ENCODE measurements around the gene PYGB. TPM values are rescaled to one million over a fixed set of nuclear protein-coding genes. Genes with fewer than 3 reads are reported as not detected.

The PYGB gene
- total RNA-seq, 1 donor from 2014 or later: 81.9 TPM

DNA sequence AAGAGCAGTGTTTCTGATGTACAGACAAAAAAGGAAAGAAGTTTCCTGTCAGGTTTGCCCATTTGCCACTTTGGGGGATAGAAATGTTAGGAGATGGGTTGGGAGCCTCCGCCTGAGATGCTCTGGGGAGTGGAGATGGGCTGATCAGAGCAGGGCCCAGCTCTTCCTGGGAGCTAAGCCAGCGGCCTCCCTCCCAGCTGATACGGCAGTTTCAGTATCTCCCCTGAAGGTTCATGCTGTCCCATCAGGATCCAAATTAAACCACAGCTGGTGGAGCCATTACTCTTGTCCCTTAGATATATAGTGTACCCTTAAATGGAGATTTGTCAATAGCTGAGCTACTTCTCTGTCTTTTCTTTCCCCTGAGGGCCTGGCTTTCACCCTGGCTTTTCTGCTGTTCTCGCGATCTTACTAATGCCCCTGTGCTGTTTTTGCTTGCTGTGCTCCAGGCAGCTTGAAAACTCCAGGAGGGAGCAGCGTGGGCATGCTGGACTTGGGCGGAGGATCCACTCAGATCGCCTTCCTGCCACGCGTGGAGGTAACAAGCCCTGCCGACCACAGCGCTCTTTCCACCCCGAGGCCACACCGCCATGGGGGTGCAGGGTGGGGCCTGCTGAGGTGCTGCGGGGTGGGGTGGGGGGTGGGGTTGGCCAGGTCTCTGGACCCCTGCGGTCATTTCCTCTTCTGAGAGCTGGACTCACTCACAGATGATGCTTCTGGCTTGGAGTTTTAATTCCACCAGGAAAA lies 31.5 kb upstream of the PYGB start:
- DNase-seq: no peak

DNA sequence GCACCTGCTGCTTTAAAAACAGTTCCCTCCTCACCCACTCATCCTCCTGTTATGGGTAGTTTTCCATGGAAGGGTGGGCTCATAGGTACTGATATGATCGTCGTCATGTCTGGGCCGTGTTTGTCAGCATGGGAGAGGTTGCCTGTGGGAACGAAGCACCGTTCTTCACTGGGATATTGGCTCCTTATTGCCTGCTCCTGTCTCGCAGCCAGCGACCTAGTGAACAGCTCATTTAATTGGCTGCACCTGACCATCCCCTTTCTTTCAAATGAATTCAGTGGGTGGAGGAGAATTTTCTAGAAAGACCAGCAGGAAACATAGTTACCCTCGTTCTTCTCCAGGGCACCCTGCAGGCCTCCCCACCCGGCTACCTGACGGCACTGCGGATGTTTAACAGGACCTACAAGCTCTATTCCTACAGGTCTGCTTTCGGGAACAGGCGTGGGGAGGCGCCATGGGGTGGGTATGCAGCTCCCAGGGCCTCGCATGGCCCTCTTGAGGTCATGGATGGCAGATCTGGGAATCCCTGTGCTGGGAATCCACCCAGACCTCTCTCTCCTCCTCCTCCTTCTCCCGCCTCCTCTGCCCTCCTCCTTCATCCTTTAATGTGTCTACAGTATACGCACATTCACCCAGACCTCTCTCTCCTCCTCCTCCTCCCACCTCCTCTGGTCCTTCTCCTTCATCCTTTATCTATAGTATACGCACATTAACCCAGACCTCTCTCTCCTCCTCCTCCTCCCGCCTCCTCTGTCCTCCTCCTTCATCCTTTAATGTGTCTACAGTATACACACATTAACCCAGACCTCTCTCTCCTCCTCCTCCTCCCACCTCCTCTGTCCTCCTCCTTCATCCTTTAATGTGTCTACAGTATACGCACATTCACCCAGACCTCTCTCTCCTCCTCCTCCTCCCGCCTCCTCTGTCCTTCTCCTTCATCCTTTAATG lies 30.4 kb upstream of the PYGB start:
- no peak for DNase-seq

DNA sequence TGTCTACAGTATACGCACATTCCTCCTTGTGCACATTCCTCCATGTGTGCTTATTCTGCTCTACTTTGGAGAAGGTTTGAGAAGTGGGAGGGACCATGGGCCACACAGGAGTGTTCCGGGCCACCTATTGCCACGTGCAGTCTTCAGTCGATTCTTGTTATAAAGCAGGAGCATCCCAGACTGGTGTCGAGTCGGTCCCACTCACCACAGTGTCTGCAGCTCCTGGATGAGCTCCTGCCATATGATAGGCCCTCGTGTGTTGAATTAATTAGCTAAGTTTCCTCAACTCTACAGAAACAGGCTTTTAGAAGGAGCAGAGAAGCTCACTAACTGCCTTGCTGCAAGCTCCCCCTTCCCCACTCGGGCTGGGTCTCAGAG lies 29.8 kb upstream of the PYGB start:
- DNase-seq: no peak

DNA sequence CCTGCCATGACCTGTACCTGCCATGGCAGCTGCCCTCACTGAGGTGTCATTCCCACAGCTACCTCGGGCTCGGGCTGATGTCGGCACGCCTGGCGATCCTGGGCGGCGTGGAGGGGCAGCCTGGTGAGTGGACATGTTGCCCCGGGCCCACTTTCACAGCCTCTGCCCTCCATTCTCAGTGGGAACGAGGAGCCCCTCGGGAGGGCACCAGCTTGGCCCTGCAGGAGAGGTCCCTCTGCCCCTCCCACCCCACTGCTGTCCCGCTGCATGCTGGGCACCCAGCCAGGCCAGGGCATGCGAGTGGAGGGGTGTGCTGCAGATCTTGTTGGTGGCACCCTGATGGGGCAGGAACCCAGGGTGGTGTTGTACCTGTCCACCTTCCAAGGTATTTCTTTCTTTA lies 29.4 kb upstream of the PYGB start:
- no peak for DNase-seq

DNA sequence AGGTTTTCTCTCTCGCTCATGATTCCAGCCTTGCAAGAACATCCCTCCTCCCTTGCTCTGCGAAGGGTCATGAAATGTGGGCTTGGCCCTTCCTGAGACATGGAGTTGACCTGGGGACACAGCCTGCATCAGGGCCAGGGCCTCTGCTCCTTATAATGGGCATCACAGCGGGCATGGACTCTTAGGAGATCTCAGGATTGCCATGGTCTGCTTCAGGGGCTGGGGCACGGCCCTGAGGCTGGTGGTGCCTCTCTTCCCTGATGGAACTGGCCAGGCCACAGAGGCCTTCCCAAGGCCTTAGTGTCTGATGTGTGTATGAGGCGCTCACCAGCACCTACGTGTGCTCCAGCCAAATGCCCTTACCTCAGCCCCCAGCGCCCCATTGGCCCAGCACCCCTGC lies 28.5 kb upstream of the PYGB start:
- no peak for DNase-seq

DNA sequence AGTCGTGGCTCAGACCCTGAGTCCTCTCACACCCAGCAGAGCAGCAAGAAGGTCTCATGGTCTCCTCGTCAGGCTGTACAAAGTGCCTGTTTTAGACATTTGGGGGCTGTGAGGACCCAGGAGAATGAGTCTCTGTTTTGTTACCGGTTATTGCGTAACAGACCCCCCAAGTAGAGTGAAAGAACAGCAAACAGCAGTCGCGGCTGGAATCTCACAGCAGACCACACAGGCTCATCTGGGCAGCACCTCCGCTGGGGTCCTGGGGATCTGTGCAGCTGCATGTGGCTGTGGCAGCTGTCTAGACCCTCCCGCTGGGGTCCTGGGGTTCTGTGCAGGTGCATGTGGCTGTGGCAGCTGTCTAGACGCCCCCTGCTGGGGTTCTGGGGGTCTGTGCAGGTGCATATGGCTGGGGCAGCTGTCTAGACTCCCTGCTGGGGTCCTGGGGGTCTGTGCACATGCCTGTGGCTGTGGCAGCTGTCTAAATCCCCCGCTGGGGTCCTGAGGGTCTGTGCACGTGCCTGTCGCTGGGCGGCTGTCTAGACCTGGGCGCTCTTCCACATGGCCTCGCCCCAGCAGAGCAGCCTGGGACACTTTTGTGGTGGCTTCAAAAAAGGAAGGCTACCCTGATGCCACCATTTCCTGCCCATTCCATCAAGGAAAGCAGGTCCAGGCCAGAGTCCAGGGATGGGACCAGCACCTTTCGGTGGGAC lies 27.7 kb upstream of the PYGB start:
- peak; percentile 39 for DNase-seq

DNA sequence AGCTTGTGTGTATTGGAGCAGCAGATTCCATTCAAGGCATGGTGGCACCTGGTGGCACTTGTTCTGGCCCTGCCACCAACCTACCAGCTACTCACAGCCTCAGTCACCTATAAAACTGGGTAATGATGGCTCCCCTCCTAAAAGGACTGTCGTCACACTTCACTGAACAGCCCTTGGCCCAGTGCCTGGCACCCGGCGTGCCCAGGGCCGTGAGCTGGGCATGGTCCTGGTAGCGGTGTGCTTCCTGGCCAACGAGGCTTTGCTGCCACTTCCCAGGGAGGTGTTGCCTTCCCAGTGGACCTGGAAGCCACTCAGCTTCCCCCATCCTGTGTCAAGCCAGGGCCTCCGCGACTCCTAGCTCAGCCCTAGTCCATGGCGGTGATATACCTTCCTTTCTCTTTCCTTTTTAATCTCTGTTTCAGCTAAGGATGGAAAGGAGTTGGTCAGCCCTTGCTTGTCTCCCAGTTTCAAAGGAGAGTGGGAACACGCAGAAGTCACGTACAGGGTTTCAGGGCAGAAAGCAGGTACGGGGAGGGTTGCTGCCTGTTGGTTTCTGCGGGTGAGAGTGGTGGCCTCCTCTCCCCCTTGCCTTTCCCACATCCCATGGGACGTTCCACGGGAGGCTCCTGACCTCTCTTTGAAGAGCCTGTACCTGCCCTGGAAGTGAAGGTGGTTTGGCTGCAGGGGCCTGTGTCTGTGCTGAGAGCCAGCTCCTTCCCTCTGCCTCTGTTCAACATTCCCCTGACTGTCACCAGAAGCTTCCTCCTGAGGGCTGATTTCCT lies 26.9 kb upstream of the PYGB start:
- DNase-seq: no peak

DNA sequence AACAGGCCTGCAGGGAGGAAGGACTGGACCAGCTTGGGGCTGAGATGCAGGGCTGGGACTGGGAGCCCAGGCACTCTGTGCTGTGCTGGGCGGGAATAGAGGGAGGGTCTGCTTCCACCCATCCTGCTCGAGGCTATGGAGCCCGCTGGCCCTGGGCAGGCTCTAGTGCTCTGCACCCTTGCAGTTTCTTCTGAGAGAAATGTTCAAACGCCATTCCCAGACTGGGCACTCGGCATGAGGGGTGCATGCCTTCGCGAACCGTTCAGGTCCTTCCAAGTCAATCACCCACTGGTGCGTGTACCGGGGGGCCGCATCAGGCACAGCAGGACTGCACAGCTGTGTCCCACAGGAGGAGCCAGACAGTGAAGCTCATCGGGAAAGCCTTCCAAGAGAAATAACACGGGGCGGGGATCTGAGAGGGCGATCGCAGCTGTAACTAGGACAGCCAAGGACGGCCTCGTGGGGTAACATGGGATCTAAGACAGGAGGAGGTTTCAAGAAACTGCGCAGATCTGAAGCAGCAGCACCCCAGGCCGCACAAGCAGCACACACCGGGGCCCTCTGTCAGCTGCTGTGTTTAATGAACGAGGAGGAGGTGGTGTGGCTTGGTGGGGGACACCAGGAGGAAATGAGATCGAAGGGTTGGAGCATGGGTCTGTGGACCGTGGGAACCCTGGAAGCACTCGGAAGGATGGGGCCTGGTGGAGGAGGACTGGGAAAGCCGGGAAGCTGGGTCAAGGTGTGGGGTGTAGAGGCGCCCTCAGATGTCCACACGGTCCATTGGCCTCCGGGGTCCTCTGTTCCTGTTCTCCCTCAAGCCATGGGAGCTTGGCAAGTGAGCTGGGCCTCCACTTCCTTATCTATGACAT lies 26.1 kb upstream of the PYGB start:
- no peak for DNase-seq

DNA sequence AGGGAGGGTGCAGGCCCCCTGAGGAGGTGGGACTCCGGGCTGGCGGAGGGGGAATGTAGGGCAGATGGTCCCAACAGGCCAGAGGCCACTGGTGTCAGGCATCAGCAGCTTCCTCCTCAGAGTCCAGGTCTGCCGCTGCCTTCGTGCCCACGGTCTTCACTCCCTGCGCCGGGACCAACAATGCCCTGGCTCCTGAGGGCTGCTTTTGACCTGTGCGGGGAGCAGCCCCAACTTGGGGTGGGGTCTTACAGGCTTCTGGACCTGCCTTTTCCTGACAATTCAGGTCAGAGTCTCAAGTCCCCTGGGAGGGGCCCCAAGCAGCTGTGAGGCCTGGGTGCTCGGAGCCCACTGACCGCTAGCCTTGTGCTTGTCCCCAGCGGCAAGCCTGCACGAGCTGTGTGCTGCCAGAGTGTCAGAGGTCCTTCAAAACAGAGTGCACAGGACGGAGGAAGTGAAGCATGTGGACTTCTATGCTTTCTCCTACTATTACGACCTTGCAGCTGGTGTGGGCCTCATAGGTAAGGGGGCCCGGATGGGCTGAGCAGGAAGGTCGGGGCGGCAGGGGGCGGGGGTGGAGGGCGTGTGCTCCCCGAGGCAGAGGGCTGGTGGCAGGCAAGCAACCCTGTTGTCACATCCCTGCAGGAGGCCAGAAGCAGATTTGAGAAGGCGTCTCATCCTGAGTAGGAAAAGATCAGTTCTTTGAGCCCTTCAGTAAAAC lies 25.3 kb upstream of the PYGB start:
- no peak for DNase-seq

DNA sequence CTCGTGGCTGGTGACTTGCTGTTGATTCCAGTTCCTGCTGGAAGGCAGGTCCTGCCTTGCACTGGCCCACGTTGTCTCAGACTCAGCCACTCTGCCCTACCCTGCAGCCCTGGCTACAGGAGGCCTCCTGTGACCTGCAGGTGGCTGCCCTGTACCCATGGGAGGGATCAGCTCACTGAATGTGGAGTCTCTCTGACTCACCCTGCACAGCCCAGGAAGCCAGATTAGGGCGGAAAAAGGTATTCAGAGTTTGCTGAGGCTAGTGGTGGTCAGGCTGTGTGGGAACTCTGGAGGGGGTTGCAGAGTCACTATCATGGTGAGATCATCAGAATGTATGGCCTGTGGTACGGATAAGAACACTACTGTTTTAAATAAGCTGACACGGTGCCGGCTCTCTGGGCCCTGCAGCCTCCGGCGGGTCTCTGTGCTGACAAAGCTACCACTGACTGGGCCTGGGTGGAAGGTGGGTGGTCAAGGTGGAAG lies 24.7 kb upstream of the PYGB start:
- peak; percentile 81 for DNase-seq

DNA sequence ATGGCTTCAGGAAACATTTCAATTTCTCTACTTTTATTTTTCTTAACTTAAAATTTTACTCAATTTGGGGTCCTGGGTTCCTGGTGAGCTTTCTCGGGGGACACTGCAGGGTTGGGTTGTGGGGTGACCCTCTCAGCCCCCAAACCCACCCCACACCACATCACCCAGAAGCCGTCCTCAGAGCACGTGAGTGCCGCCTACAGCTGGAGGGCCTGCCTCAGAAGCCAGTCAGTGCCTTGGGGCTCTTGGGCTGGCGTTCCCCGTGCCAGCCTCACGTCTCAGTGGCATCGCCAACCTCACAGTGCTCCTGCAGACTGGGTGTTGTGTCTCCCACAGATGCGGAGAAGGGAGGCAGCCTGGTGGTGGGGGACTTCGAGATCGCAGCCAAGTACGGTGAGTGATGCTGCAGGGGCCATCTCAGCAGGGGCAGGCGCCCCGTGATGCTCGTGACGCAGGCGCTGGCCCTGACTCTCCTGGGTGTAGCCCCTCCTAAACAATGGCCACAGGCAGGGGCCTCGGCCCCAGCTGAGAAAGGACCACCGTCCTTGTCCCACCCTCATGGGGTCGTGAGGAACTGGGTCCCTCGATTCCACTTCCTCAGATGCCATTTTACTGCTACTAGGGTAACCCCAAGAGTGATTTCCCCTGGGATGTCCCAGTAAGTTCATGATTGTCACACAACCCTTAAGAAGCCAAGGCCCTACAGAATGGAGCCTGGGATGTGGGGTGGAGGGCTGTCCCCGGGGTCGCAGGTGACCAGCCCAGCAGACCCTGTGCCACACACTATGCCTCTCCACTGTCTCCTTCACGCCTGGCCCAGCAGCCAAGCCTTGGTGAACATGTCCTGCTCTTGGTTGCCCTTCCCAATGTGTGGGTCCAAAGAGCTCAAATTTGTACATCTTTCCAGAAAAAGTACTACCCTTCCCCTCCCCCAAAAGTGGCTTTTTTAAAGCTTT lies 23.8 kb upstream of the PYGB start:
- no peak for DNase-seq

DNA sequence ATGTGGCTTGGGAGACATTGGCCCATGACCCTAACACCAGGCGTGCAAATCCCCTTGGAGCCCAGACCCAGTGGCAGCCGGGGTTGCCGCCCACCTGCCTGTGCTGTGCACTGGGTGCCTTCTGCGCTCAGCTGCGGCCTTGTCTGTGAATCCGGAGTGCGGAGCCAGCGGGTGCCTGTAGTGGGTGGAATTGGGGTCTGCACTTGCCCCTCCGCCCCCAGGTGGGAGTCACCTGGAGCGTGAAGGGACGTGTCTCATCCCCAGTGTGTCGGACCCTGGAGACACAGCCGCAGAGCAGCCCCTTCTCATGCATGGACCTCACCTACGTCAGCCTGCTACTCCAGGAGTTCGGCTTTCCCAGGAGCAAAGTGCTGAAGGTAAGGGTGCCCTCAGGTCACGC lies 22.9 kb upstream of the PYGB start:
- DNase-seq: no peak

DNA sequence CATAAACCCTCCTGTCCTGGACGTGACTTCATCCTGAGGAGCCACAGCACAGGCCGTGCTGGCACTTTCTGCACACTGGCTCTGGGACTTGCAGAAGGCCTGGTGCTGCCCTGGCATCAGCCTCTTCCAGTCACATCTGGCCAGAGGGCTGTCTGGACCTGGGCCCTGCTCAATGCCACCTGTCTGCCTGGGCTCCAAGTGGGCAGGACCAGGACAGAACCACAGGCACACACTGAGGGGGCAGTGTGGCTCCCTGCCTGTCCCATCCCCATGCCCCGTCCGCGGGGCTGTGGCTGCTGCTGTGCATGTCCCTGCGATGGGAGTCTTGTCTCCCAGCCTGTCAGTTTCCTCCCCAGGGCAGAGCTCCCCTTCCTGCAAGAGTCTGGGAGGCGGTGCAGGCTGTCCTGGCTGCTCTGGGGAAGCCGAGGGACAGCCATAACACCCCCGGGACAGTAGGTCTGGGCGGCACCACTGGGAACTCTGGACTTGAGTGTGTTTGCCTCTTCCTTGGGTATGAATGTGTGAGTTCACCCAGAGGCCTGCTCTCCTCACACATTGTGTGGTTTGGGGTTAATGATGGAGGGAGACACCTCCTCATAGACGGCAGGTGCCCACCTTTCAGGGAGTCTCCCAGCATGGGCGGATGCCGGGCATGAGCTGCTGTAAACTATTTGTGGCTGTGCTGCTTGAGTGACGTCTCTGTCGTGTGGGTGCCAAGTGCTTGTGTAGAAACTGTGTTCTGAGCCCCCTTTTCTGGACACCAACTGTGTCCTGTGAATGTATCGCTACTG lies 22.0 kb upstream of the PYGB start:
- DNase-seq: no peak

DNA sequence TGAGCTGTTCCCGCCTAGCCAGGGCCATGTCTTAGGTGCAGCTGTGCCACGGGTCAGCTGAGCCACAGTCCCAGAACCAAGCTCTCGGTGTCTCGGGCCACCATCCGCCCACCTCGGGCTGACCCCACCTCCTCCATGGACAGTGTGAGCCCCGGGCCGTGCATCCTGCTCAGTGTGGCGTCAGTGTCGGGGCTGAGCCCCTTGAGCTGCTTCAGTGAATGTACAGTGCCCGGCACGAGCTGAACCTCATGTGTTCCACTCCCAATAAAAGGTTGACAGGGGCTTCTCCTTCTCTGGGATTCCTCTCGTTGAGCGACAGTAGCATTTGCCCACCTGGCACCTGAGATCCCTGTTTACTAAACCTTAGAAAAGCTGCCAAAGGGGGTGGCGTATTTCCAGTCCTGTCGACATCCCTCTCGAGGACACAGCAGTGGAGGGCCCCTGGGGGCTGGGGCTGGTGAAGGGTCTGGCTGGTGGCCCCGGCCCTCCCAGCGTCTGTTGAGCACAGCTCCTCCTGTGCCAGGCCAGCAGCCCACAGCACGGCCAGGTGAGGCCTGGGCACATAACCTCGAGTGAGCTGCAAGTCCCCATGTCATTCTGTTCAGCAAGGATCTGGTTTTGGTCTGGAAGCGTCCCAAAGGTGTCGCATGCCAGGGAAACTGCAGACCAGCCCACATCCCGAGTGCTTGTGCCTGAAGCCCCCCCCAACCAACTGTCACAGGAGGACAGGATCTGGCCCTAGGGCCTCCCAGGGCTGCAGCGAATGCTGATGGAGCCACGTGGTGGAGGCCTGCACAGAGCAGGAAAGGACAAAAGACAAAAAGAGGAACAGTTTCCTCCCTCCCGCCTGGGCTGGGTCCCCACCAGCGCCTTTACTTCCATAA lies 21.2 kb upstream of the PYGB start:
- no peak for DNase-seq

DNA sequence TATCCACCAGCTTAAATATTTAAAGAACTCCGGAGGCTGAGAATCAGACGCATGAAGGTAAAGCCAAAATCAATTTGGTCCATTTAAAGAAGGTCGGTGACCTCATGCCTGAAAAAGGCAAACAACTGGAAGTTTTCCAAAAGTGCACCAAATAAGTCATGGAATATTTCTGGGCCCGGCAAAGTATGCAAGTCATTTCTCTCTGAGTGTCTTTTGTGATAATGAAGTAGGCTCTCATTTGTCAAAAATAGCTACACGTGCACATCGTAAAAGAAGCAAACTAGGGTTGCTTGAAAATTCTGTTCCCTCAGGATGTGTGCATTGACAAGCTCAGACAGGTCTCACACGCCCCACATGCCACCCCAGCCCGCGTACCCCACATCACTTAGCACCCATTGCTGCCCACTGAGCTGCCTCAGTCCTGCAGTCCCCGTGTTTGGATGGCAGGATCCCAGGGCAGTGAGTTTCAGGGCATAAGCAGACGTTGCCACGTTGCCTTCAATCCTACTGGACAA lies 20.5 kb upstream of the PYGB start:
- DNase-seq: peak; percentile 72

DNA sequence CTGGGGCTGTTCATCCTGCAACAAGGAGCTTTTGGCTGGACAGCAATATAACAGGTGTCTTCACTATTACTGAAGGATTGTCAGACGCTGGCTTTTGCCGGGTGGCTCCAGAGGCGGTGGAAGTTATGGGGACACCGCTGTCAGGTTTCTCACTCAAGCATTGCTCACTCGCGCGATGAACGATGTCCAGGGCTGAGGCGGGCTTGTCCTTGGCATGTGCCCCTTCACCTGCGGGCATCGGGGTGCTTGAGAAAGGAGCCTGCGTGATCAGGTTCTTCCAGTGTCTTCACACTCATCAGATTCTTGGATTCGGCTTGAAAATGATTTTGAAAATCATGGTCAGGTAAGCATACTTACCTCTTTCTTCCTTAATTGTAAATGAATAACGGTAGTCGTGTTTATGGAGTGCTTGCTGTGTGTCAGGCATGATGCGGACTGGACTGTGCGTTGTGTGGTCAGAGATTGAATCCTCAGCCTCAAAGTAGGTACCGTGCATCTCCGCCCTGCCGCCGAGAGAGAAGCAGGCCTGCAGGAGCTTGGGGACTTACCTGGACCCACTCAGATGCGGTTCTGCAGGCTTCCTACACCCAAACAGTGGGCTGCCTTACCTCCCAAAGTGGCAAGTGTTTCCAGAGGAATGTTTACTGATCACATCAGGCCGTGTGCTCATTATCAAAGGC lies 18.3 kb upstream of the PYGB start:
- DNase-seq: no peak
